Effector memory CD4-positive, alpha-beta T cell (primary cell): ENCODE data around the gene XRCC1.
"Not testable (repeated sequence)": the region's sequence is repeated elsewhere in the genome, so short reads cannot be mapped to it uniquely, and the experiment has no call there.

Source experiments
- DNase-seq, 3 donors: peaks; one replicate each; pipeline ENCODE4 v3.0.0-alpha.2; 2020
- H3K27ac ChIP-seq: 2 replicates; pipeline ENCODE4 v1.7.0; 2013; ENCODE audit warnings: mild to moderate bottlenecking, low read length, moderate library complexity; ENCODE audit not compliant: insufficient read depth, poor library complexity, severe bottlenecking
- H3K27me3 ChIP-seq: replicated peaks from 2 replicates; pipeline ENCODE4 v1.7.0; 2013; ENCODE audit warnings: mild to moderate bottlenecking, low read length; ENCODE audit not compliant: insufficient read depth, control insufficient read depth, poor library complexity, severe bottlenecking
- H3K36me3 ChIP-seq: 2 replicates; pipeline ENCODE4 v1.7.0; 2013; ENCODE audit warnings: mild to moderate bottlenecking, low read length, moderate library complexity; ENCODE audit not compliant: control insufficient read depth, insufficient read depth
- H3K4me1 ChIP-seq: 2 replicates; pipeline ENCODE4 v1.7.0; 2013; ENCODE audit warnings: low read length, mild to moderate bottlenecking; ENCODE audit not compliant: control insufficient read depth, insufficient read depth, poor library complexity, severe bottlenecking
- H3K4me3 ChIP-seq: 2 replicates; pipeline ENCODE4 v1.7.0; 2013; ENCODE audit warnings: low read length, low read depth, mild to moderate bottlenecking; ENCODE audit not compliant: insufficient read depth, poor library complexity, severe bottlenecking
- H3K9me3 ChIP-seq: 2 replicates; pipeline ENCODE4 v1.7.0; 2013; ENCODE audit warnings: mild to moderate bottlenecking, low read length, moderate library complexity; ENCODE audit not compliant: control insufficient read depth

XRCC1 gene

DNA sequence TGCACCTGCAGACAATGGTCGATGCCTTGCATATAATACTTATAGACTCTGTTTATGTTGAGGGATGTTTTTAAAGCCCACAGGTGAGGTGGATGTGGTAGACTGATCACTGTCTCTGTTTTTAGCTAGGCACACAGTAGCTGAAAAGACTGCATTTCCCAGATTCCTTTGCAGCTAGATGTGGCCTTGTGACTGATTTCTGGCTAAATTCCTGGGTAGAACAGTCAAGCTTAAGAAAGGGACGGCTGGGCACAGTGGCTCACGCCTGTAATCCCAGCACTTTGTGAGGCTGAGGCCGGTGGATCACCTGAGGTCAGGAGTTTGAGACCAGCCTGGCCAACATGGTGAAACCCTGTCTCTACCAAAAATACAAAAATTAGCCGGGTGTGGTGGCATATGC is 25.0 kb upstream of the XRCC1 start:
- H3K9me3 ChIP-seq, H3K27ac ChIP-seq, H3K4me3 ChIP-seq, DNase-seq, H3K27me3 ChIP-seq: not testable (repeated sequence)
- peaks cover 15% of the 10 kb centered on the region for H3K36me3 ChIP-seq
- H3K4me1 ChIP-seq = peaks cover 23% of the 10 kb centered on the region

GRCh38 chr19:43599635-43600295 is 24.4 kb upstream of the XRCC1 start:
- no peak for DNase-seq
- Histone ChIP-seq H3K4me3 (no peak overlapping the region), H3K9me3 (no peaks in the 10 kb centered on the region), H3K36me3 (peaks cover 15% of the 10 kb centered on the region), H3K4me1 (peaks cover 23% of the 10 kb centered on the region), H3K27ac (no peak overlapping the region), H3K27me3 (no peaks in the 10 kb centered on the region)

- Histone ChIP-seq H3K27ac (peak overlapping the region; percentile 21), H3K9me3 (no peaks in the 10 kb centered on the region), H3K36me3 (peaks cover 15% of the 10 kb centered on the region), H3K27me3 (no peaks in the 10 kb centered on the region), H3K4me3 (no peak overlapping the region), H3K4me1 (peaks cover 23% of the 10 kb centered on the region)
- no peak for DNase-seq
These were observed 23.3 kb upstream of the XRCC1 start for GRCh38 chr19:43598445-43599240.

- DNase-seq = no peak
- peaks cover 21% of the 10 kb centered on the region for H3K36me3 ChIP-seq
- no peaks in the 10 kb centered on the region for H3K27me3 ChIP-seq
- peak overlapping the region; percentile 21 for H3K27ac ChIP-seq
- H3K4me3 ChIP-seq = no peak overlapping the region
- peaks cover 23% of the 10 kb centered on the region for H3K4me1 ChIP-seq
- H3K9me3 ChIP-seq = no peaks in the 10 kb centered on the region
These were observed 22.5 kb upstream of the XRCC1 start for GRCh38 chr19:43597876-43598275.

- peaks cover 26% of the 10 kb centered on the region for H3K36me3 ChIP-seq
- H3K9me3 ChIP-seq = no peaks in the 10 kb centered on the region
- no peak for DNase-seq
- H3K4me3 ChIP-seq = peak overlapping the region; percentile 79
- no peaks in the 10 kb centered on the region for H3K27me3 ChIP-seq
- peak overlapping the region; percentile 97 for H3K27ac ChIP-seq
- peaks cover 23% of the 10 kb centered on the region for H3K4me1 ChIP-seq
These were observed 21.6 kb upstream of the XRCC1 start for GRCh38 chr19:43596842-43597461.

DNA sequence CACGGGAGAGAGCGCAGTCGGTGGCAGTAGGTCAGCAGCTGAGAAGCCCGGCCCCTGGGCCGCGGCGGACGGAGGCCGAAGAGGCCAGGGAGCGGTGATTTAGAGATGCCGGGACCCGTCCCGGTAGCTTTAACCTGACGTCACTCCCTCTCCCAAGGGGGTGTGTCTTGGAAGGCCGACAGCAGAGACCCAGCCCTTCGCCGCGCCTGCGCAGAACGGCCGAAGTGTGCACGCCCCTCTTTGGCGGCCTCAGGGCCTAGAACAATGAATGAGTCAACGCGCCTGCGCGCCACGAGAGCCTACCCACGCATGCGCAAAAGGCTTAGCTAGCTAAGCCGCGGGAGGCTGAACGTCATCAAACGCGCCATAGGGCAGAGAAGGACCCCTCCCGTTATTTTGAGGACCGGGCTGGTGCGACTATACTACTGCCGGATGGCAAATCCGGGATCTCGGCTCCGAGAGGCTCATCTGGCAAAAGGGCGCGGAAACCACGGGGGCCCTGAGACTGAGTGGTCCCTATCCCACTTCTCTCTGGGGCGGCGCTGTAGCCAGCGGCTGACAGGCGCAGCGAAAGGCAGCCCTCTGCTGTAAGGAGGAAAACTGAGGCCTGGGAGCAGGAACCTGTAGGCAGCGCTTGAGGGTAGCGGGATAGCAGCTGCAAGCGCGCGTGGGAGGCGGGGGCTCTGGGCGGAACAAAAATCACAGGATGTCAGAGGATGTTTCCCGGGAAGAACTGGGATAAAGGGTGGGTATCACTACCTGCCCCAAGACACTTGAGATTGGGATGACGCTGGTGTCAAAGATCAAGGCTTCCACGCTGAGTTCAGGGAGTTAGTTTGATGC is 20.9 kb upstream of the XRCC1 start, which contains the start of the genes IRGQ and ZNF576:
TSS of gene IRGQ (minus strand) at position 136 of the 843 bp plus-strand sequence. CDS start 796 bp downstream, outside the sequence.
TSS of gene ZNF576 (plus strand) at position 597 of the 843 bp plus-strand sequence. CDS start 514 bp downstream, outside the sequence.
- H3K36me3 ChIP-seq = peaks cover 28% of the 10 kb centered on the region
- H3K4me3 ChIP-seq = peak within 1 kb of the TSS; percentile 79
- H3K4me1 ChIP-seq = peaks cover 23% of the 10 kb centered on the region
- no peaks in the 10 kb centered on the region for H3K27me3 ChIP-seq
- DNase-seq = peak; percentile 99 to 100 (median 100)
- no peaks in the 10 kb centered on the region for H3K9me3 ChIP-seq
- peak within 1 kb of the TSS; percentile 97 for H3K27ac ChIP-seq

- Histone ChIP-seq H3K9me3 (no peaks in the 10 kb centered on the region), H3K4me3 (peak overlapping the region; percentile 79), H3K4me1 (peaks cover 23% of the 10 kb centered on the region), H3K27me3 (no peaks in the 10 kb centered on the region), H3K27ac (peak overlapping the region; percentile 97), H3K36me3 (peaks cover 31% of the 10 kb centered on the region)
- no peak for DNase-seq
These were observed 20.3 kb upstream of the XRCC1 start for GRCh38 chr19:43595605-43595998.

DNA sequence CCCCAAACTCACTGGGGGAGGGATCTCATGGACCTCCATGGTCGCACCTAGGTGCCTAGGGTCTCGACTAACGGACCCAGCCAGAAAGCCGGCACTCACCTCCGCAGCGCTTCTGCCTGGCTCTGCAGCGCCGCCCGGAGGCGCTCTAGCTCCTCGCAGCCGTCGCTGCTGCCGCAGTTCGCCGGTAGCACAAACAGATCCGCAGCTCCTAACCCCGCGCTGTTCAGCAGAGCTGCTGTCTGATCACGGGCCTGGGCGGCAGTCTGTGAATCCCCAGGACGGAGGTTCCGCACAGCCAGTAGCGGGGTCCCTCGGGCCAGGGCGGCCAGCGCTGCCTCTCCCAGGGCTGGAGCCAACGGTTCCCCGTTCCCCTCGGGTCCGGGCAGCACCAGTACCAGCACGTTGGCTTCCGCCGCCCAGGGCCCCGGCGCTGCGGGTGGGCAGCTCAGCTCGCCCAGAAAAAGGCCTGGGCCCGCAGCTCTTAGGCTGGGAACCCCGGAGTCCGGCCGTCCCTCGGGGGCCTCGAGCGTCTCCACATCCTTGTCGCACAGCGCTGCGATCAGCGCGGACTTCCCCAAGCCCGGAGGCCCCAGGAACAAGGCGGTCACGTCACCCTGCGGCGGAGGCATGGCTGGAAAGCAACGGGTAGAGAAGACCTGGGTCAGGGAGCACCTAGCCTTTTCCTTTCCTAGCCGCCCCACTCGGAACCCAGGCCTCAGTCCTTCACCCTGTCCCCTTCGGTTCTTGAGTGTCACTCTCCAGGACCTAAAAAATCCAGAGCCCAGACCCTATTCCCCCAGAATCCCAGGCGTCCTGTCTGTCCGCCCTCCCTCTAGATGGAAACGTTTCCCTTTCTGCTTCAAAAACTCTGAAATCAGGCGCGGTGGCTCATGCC is 19.6 kb upstream of the XRCC1 start:
- DNase-seq = peak; percentile 54 to 67 (median 63)
- Histone ChIP-seq H3K36me3 (peaks cover 31% of the 10 kb centered on the region), H3K4me3 (peak overlapping the region; percentile 79), H3K4me1 (peaks cover 23% of the 10 kb centered on the region), H3K27me3 (no peaks in the 10 kb centered on the region), H3K9me3 (no peaks in the 10 kb centered on the region), H3K27ac (peak overlapping the region; percentile 97)
